ENCODE measurements around the gene ZNF473. TPM values are rescaled to one million over a fixed set of nuclear protein-coding genes. Genes with fewer than 3 reads are reported as not detected.

ZNF473 gene
- total and polyA plus RNA-seq, 2 of the 13 experiments (the other 11 are each of a cell fraction or from before 2014, with no cell fraction given) = 5.8 to 11.9 TPM

DNA sequence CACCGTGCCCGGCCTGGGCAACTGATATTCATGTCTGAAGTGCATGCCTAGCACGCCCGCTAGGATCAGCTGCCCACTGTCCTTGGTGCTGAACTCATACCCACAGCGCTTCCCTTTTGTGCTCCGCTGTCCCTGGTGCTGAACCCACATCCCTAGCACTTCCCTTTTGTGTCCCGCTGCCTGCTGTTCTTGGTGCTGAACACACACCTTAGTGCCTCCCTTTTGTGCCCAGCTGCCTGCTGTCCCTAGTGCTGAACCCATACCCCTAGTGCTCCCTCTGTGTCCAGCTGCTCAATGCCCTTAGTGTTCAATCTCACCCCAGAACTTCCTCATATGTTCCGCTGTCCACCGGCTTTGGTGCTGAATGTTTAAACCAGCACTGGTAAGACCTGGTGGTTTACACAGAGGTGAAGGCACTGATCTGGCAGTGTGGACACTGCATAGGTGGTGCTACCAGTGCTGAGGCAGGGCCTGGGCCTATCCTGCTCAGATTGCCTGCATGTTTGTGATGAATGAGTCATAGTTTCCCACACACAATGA lies 38.6 kb upstream of the ZNF473 start (continued):
- TF ChIP-seq ZFP36 (IDR thresholded peaks at IDR 0.05; ENCODE audit: borderline replicate concordance, low read depth, low read length, partially characterized antibody) = no peak
- peak; percentile 100; the same call in 1 of the 2 replicates for TF ChIP-seq ZNF713 (CRISPR knock-in tag; IDR thresholded peaks at IDR 0.05)
- peak; percentile 100; the same call in 1 of the 2 replicates for TF ChIP-seq ZNF512B (CRISPR knock-in tag; IDR thresholded peaks at IDR 0.05; ENCODE audit: borderline replicate concordance)
- TF ChIP-seq, protein P1, sequence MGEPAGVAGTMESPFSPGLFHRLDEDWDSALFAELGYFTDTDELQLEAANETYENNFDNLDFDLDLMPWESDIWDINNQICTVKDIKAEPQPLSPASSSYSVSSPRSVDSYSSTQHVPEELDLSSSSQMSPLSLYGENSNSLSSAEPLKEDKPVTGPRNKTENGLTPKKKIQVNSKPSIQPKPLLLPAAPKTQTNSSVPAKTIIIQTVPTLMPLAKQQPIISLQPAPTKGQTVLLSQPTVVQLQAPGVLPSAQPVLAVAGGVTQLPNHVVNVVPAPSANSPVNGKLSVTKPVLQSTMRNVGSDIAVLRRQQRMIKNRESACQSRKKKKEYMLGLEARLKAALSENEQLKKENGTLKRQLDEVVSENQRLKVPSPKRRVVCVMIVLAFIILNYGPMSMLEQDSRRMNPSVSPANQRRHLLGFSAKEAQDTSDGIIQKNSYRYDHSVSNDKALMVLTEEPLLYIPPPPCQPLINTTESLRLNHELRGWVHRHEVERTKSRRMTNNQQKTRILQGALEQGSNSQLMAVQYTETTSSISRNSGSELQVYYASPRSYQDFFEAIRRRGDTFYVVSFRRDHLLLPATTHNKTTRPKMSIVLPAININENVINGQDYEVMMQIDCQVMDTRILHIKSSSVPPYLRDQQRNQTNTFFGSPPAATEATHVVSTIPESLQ (CRISPR knock-in tag; conservative IDR thresholded peaks at IDR 0.05) = peak; percentile 100
- TF ChIP-seq YEATS4 (CRISPR knock-in tag; IDR thresholded peaks at IDR 0.05; ENCODE audit: borderline replicate concordance) = peak; percentile 95
- TF ChIP-seq BCL6 (CRISPR knock-in tag; IDR thresholded peaks at IDR 0.05) = peak; percentile 94
- TF ChIP-seq ZNF75D (CRISPR knock-in tag; IDR thresholded peaks at IDR 0.05; ENCODE audit: borderline replicate concordance) = peak; percentile 100
- TF ChIP-seq TRAFD1 (CRISPR knock-in tag; IDR thresholded peaks at IDR 0.05; ENCODE audit: borderline replicate concordance) = peak; percentile 100
- TF ChIP-seq TRIM24 (CRISPR knock-in tag; IDR thresholded peaks at IDR 0.05) = 0 out of 2 replicates have a peak, but pooled peaks have one; percentile 39
- TF ChIP-seq, protein P2, sequence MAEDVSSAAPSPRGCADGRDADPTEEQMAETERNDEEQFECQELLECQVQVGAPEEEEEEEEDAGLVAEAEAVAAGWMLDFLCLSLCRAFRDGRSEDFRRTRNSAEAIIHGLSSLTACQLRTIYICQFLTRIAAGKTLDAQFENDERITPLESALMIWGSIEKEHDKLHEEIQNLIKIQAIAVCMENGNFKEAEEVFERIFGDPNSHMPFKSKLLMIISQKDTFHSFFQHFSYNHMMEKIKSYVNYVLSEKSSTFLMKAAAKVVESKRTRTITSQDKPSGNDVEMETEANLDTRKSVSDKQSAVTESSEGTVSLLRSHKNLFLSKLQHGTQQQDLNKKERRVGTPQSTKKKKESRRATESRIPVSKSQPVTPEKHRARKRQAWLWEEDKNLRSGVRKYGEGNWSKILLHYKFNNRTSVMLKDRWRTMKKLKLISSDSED (CRISPR knock-in tag; IDR thresholded peaks at IDR 0.05) = peak; percentile 100
- peak; percentile 98 for TF ChIP-seq ZSCAN25 (CRISPR knock-in tag; IDR thresholded peaks at IDR 0.05)
- TF ChIP-seq PHB2 (IDR thresholded peaks at IDR 0.05; ENCODE audit: partially characterized antibody) = no peak
- peak; percentile 98; the same call in 1 of the 2 replicates for TF ChIP-seq ZC3H4 (CRISPR knock-in tag; IDR thresholded peaks at IDR 0.05; ENCODE audit: borderline replicate concordance)
- TF ChIP-seq PCBP1 (IDR thresholded peaks at IDR 0.05; ENCODE audit: borderline replicate concordance, low read depth, low read length) = no peak
- TF ChIP-seq ZNF292 (CRISPR knock-in tag; IDR thresholded peaks at IDR 0.05; ENCODE audit: borderline replicate concordance, low read depth) = peak; percentile 81; the same call in 1 of the 2 replicates
- peak; percentile 100 for TF ChIP-seq ZFP82 (CRISPR knock-in tag; IDR thresholded peaks at IDR 0.05; ENCODE audit: borderline replicate concordance)
- peak; percentile 100 for TF ChIP-seq ZNF34 (CRISPR knock-in tag; IDR thresholded peaks at IDR 0.05; ENCODE audit: borderline replicate concordance)
- TF ChIP-seq, protein P3, sequence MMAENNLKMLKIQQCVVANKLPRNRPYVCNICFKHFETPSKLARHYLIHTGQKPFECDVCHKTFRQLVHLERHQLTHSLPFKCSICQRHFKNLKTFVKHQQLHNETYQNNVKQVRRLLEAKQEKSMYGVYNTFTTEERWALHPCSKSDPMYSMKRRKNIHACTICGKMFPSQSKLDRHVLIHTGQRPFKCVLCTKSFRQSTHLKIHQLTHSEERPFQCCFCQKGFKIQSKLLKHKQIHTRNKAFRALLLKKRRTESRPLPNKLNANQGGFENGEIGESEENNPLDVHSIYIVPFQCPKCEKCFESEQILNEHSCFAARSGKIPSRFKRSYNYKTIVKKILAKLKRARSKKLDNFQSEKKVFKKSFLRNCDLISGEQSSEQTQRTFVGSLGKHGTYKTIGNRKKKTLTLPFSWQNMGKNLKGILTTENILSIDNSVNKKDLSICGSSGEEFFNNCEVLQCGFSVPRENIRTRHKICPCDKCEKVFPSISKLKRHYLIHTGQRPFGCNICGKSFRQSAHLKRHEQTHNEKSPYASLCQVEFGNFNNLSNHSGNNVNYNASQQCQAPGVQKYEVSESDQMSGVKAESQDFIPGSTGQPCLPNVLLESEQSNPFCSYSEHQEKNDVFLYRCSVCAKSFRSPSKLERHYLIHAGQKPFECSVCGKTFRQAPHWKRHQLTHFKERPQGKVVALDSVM (CRISPR knock-in tag; IDR thresholded peaks at IDR 0.05) = peak; percentile 87
- TF ChIP-seq ZNF317 (CRISPR knock-in tag; IDR thresholded peaks at IDR 0.05) = peak; percentile 98
